Karpas-422 (cell line): ENCODE measurements around the gene NR1I2. TPM values are rescaled to one million over a fixed set of nuclear protein-coding genes. Genes with fewer than 3 reads are reported as not detected.

Experiments
- DNase-seq: peaks from one replicate; pipeline ENCODE4 v3.0.0-alpha.2; 2015
- H2AFZ ChIP-seq: fragments of 200-600 bp; sonication (generic); 2 replicates; pipeline ENCODE4 v1.6.1; 2014; ENCODE audit warnings: antibody characterized with exemption, low read length, mixed read lengths
- H3K27ac ChIP-seq: fragments of 200-600 bp; sonication (generic); 2 replicates; pipeline ENCODE4 v1.5.1; 2014; ENCODE audit warnings: mild to moderate bottlenecking, low read length, moderate library complexity
- H3K27me3 ChIP-seq: fragments of 200-600 bp; sonication (generic); 2 replicates; pipeline ENCODE4 v1.6.1; 2014; ENCODE audit warnings: low read length, mixed read lengths
- H3K36me3 ChIP-seq: fragments of 200-600 bp; sonication (generic); 2 replicates; pipeline ENCODE4 v1.6.1; 2014; ENCODE audit warnings: low read length, mixed read lengths; ENCODE audit not compliant: insufficient read depth
- H3K4me1 ChIP-seq: fragments of 200-600 bp; sonication (generic); 2 replicates; pipeline ENCODE4 v1.6.1; 2014; ENCODE audit warnings: mild to moderate bottlenecking, low read length, mixed read lengths
- H3K4me2 ChIP-seq: fragments of 200-600 bp; sonication (generic); 2 replicates; pipeline ENCODE4 v1.6.1; 2014; ENCODE audit warnings: low read length, low read depth, mild to moderate bottlenecking; ENCODE audit not compliant: poor library complexity, severe bottlenecking
- H3K4me3 ChIP-seq: fragments of 200-600 bp; sonication (generic); 2 replicates; pipeline ENCODE4 v1.5.1; 2014; ENCODE audit warnings: mild to moderate bottlenecking, antibody characterized with exemption, low read length, mixed read lengths
- H3K79me2 ChIP-seq: fragments of 200-600 bp; sonication (generic); 2 replicates; pipeline ENCODE4 v1.6.1; 2014; ENCODE audit warnings: mild to moderate bottlenecking, low read length, mixed read lengths
- H3K9ac ChIP-seq: fragments of 200-600 bp; sonication (generic); 2 replicates; pipeline ENCODE4 v1.6.0; 2014; ENCODE audit warnings: low read length
- H3K9me2 ChIP-seq: fragments of 200-600 bp; sonication (generic), shearing (Covaris generic); replicated peaks from 2 replicates; pipeline ENCODE4 v1.6.0; 2014; ENCODE audit warnings: mild to moderate bottlenecking, low read length, moderate library complexity; ENCODE audit not compliant: insufficient read depth
- H3K9me3 ChIP-seq: fragments of 300-700, 200-600 bp; sonication (generic); 2 replicates; pipeline ENCODE4 v1.6.1; 2014; ENCODE audit warnings: low read length, mixed read lengths
- H4K20me1 ChIP-seq: fragments of 200-600 bp; sonication (generic); 2 replicates; pipeline ENCODE4 v1.6.1; 2014; ENCODE audit warnings: mild to moderate bottlenecking, antibody characterized with exemption, low read length, low read depth; ENCODE audit not compliant: insufficient read depth
- total RNA-seq: library from RNA; depleted of rRNA; stranded (reverse); fragments of >200 nt; shearing (Covaris generic); gene quantifications from 2 replicates; pipeline ENCODE4 v1.2.3, GENCODE V29; 2014; ENCODE audit warnings: low replicate concordance

NR1I2 gene
- total RNA-seq, 1 experiment from 2014 or later: 3.8 TPM

DNA sequence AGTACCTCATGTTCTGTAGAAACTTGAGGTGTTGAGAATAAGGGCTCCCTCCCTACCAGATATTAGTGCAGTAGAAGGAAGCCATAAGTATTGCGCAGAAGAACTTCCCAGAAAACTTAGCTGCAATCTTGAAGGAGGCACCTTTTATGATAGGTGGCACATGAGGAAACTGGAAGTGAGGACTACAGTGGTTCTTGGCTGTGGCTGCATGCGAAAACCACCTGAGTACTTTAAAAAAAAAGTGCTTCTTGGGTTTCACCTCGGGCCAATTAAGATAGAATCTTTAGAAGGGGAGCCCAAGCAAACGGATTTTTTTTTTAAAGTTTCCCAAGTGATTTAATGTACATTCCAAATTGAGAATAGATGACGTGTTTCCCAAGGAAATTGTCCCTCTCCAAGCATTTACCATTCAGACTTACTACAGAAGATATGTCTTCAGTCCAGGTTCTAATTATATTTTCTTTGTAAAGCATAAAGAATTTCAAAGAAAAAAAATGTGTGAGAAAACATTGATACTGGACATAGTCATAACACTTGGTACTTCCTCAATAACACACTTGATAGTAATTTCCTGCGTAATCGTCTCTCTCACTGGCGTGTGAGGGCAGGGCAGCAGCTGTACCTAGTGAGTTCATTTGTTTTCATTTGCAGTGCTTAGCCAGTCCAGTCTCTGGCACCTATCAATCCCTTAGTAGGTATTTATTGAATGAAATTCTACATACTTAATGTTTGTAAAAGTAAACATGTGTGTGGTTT lies 12.3 kb upstream of the NR1I2 start:
- no peak overlapping the region for H2AFZ ChIP-seq

DNA sequence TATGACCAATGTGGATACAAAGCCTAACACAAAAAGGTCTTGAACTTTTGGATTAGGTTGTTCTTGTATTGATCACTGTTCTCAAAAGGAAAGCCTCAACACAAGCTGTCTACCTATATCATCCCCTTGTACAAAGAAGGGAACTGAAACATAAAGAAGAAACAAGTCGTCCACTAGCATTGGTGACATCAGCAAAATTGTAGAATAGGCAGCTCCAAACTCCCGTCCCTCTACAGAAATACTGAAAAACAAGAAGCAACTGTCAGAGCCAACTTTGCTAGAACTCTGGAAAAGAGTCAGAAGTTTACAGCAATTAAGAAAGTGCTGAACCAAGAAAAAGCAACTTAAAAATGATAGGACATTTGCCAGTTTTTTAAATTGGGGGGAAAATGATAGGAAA lies 7.5 kb upstream of the NR1I2 start:
- no peak overlapping the region for H2AFZ ChIP-seq
- no peaks in the 10 kb centered on the region for H3K4me1 ChIP-seq
- H3K79me2 ChIP-seq: no peaks in the 10 kb centered on the region
- H3K4me3 ChIP-seq: no peak overlapping the region
- H3K9me2 ChIP-seq: no peaks in the 10 kb centered on the region
- H3K27me3 ChIP-seq: no peaks in the 10 kb centered on the region
- no peaks in the 10 kb centered on the region for H4K20me1 ChIP-seq
- H3K36me3 ChIP-seq: no peaks in the 10 kb centered on the region
- no peak overlapping the region for H3K9ac ChIP-seq
- no peak for DNase-seq
- H3K27ac ChIP-seq: no peak overlapping the region
- no peak overlapping the region for H3K4me2 ChIP-seq
- no peaks in the 10 kb centered on the region for H3K9me3 ChIP-seq

More for the DNA sequence above, 12.3 kb upstream of the NR1I2 start:
- Histone ChIP-seq H3K27ac (no peak overlapping the region), H4K20me1 (no peaks in the 10 kb centered on the region), H3K4me1 (no peaks in the 10 kb centered on the region), H3K4me3 (no peak overlapping the region), H3K27me3 (no peaks in the 10 kb centered on the region), H3K79me2 (no peaks in the 10 kb centered on the region), H3K4me2 (no peak overlapping the region), H3K9me3 (no peaks in the 10 kb centered on the region), H3K36me3 (no peaks in the 10 kb centered on the region), H3K9me2 (no peaks in the 10 kb centered on the region), H3K9ac (no peak overlapping the region)
- DNase-seq: no peak

DNA sequence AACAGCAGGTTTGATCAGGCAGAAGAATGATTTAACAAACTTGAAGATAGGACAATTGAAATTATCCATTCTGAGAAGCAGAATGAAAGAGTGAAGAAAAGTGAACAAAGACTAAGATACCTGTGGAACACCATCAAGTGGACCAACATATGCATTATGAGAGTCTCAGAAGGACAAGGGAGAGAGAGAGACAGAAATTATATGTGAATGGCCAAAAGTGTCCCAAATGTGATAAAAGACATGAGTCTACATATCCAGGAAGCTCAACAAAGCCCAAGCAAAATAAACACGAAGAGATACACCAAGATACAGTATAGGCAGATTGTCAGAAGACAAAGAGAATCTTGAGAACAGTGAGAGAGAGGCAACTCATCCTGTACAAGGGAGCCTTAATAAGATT lies 5.6 kb upstream of the NR1I2 start:
- no peak for DNase-seq
- no peaks in the 10 kb centered on the region for H3K4me1 ChIP-seq
- no peaks in the 10 kb centered on the region for H3K9me2 ChIP-seq
- no peak overlapping the region for H2AFZ ChIP-seq
- H3K27me3 ChIP-seq: no peaks in the 10 kb centered on the region
- no peak overlapping the region for H3K9ac ChIP-seq
- no peaks in the 10 kb centered on the region for H3K79me2 ChIP-seq
- H3K36me3 ChIP-seq: no peaks in the 10 kb centered on the region
- H3K4me3 ChIP-seq: no peak overlapping the region
- no peaks in the 10 kb centered on the region for H3K9me3 ChIP-seq
- no peaks in the 10 kb centered on the region for H4K20me1 ChIP-seq
- H3K27ac ChIP-seq: no peak overlapping the region
- no peak overlapping the region for H3K4me2 ChIP-seq

DNA sequence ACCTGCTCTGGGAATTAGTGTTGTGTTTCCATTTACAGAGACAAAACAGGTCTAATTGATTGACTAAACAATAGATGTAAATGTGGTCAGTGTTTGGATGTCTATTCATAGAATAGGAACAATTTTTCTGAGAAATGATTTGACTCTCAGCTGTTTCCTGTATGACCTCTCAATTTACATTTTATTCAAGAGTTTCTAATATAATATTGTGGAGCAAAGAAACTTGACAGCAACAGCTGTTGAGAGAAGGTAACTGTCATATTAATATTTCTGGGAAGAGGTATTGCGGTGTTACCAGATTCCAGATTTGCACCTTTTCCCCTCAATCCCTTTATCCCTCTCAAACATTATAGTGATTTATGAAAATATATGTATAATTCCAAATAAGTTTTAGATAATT lies 3.7 kb upstream of the NR1I2 start:
- Histone ChIP-seq H3K36me3 (no peaks in the 10 kb centered on the region), H4K20me1 (no peaks in the 10 kb centered on the region), H3K4me1 (no peaks in the 10 kb centered on the region), H3K9ac (no peak overlapping the region), H3K9me3 (no peaks in the 10 kb centered on the region), H3K4me2 (no peak overlapping the region), H3K4me3 (no peak overlapping the region), H3K9me2 (no peaks in the 10 kb centered on the region), H3K27ac (no peak overlapping the region), H2AFZ (no peak overlapping the region), H3K79me2 (no peaks in the 10 kb centered on the region), H3K27me3 (no peaks in the 10 kb centered on the region)
- DNase-seq: no peak

DNA sequence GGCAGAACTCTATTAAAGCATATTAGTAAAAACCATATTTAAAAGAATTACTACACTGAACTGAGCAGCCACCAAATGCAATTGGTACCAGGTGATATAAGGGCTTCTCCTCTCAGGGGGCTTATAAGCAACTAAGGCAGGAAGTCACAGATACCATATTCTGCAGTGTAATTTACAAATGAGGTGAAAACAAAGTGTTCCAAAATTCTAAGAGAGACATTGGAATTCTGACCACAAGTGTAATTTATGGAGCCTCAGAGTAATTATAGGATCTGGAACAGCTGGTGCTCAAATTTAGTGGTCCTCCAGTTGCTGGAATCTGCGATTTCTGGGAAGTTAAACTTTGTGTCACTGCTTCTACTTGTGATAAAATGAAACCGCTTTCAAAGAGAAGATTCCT lies 3.1 kb upstream of the NR1I2 start:
- H3K4me1 ChIP-seq: no peaks in the 10 kb centered on the region
- no peaks in the 10 kb centered on the region for H4K20me1 ChIP-seq
- H3K36me3 ChIP-seq: no peaks in the 10 kb centered on the region
- DNase-seq: no peak
- no peak overlapping the region for H3K27ac ChIP-seq
- no peaks in the 10 kb centered on the region for H3K9me3 ChIP-seq
- H3K79me2 ChIP-seq: no peaks in the 10 kb centered on the region
- no peak overlapping the region for H2AFZ ChIP-seq
- no peak overlapping the region for H3K9ac ChIP-seq
- H3K4me2 ChIP-seq: no peak overlapping the region
- H3K4me3 ChIP-seq: no peak overlapping the region
- H3K27me3 ChIP-seq: no peaks in the 10 kb centered on the region
- no peaks in the 10 kb centered on the region for H3K9me2 ChIP-seq

DNA sequence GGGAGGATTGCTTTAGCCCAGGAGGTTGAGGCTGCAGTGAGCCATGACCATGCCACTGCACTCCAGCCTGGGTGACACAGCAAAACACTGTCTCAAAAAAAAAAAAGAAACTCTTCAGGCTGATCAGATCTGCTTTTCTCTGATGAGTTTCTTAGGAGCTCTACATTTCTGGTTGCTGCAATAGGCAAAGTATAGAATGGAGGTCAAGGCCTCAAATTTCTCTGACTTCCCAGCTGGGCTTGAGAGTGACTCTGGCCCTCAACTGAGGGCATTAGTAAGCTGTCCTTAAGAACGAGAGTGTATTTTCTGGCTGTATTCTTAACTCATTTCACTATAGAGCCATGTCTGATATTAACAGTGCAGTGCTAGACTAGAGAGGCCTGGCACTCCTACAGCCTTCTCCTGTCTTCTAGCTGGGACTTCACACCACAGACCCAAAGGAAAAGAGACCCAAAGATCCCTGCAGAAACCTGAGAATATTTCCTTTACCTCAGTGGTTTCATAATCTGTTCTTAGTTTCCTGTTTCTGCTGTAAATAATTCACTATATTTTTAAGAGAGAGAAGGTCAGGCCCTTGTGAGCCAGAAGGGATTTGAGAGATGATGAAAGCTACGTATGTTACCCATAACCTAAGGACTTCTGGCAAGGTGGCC lies 2.0 kb upstream of the NR1I2 start:
- Histone ChIP-seq H3K4me2 (no peak overlapping the region), H3K9me2 (no peaks in the 10 kb centered on the region), H3K9me3 (no peaks in the 10 kb centered on the region), H3K36me3 (no peaks in the 10 kb centered on the region), H3K27me3 (no peaks in the 10 kb centered on the region), H2AFZ (peak overlapping the region; percentile 43; the same call in 1 of the 2 replicates), H3K4me1 (no peaks in the 10 kb centered on the region), H3K27ac (no peak overlapping the region), H3K4me3 (no peak overlapping the region), H4K20me1 (no peaks in the 10 kb centered on the region), H3K9ac (no peak overlapping the region), H3K79me2 (no peaks in the 10 kb centered on the region)
- DNase-seq: no peak

DNA sequence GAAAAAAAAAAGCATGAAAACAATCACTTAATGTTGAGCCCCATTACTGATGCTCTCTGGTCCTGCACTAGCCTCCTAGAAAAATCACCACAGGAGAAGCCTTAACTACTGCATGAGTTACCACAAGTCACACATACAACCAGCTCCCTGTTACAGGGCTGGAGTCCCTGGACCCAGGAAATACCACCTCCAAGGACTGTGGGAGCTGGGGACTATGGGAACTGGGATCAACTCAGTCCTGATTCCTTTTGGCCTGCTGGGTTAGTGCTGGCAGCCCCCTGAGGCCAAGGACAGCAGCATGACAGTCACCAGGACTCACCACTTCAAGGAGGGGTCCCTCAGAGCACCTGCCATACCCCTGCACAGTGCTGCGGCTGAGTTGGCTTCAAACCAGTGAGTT lies 559 bp downstream of the NR1I2 start:
- H3K36me3 ChIP-seq: no peaks in the 10 kb centered on the region
- H2AFZ ChIP-seq: no peak overlapping the region
- H3K4me2 ChIP-seq: no peak overlapping the region

DNA sequence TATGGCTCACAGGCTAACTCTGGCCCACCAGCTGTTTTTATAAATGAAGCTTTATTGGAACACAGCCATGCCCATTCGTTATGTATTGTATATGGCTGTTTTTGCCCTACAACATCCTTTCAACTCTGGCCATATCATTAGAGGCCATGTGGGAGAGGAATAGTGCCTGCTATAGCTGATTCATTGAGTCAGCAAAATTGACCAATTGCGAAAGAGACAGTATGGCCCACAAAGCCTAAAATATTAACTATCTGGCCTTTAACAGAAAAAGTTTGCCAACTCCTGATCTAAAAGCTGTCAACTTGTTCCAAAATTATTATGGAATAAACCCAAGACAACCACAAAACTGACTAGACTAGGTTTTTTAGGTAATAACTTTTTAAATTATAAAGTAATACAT lies 1.4 kb downstream of the NR1I2 start:
- H3K4me1 ChIP-seq: no peaks in the 10 kb centered on the region
- no peak overlapping the region for H3K27ac ChIP-seq
- H3K4me2 ChIP-seq: no peak overlapping the region
- no peak overlapping the region for H3K9ac ChIP-seq
- no peaks in the 10 kb centered on the region for H3K36me3 ChIP-seq
- H3K79me2 ChIP-seq: no peaks in the 10 kb centered on the region
- H2AFZ ChIP-seq: no peak overlapping the region
- H4K20me1 ChIP-seq: no peaks in the 10 kb centered on the region
- no peak overlapping the region for H3K4me3 ChIP-seq
- no peaks in the 10 kb centered on the region for H3K27me3 ChIP-seq
- no peaks in the 10 kb centered on the region for H3K9me2 ChIP-seq
- H3K9me3 ChIP-seq: no peaks in the 10 kb centered on the region
- no peak for DNase-seq

More for the DNA sequence above, 559 bp downstream of the NR1I2 start:
- Histone ChIP-seq H3K79me2 (no peaks in the 10 kb centered on the region), H3K9ac (no peak overlapping the region), H3K9me2 (no peaks in the 10 kb centered on the region), H3K4me1 (no peaks in the 10 kb centered on the region), H3K9me3 (no peaks in the 10 kb centered on the region), H3K27me3 (no peaks in the 10 kb centered on the region), H3K4me3 (no peak overlapping the region), H3K27ac (no peak overlapping the region), H4K20me1 (no peaks in the 10 kb centered on the region)
- no peak for DNase-seq
